Thymus (tissue), 11 donors: ENCODE data around the gene LSM12. TPM values are rescaled to one million over a fixed set of nuclear protein-coding genes. Genes with fewer than 3 reads are reported as not detected.
A peak's percentile ranks its signal among the peaks of the same experiment; 100 is the strongest.

Experiments
- DNase-seq, 9 donors: peaks; one replicate each; pipeline ENCODE4 v3.0.0-alpha.2; 2013; ENCODE audit warnings: low spot score in 9 of 9, low read depth in 6 of 9, missing footprints in 1 of 9
- H3K27ac ChIP-seq, 2 donors: one replicate each; pipeline ENCODE4 v1.5.1; 2013; ENCODE audit warnings: control low read depth in 1 of 2, low read depth in 1 of 2, low read length in 1 of 2, mild to moderate bottlenecking in 1 of 2, moderate library complexity in 1 of 2
- H3K27me3 ChIP-seq, 2 donors: one replicate each; pipeline ENCODE4 v1.5.1; 2013; ENCODE audit warnings: low read length in 1 of 2; ENCODE audit not compliant: control insufficient read depth in 2 of 2, insufficient read depth in 1 of 2
- H3K36me3 ChIP-seq, 2 donors: one replicate each; pipeline ENCODE4 v1.5.1; 2013; ENCODE audit warnings: low read length in 1 of 2, mild to moderate bottlenecking in 1 of 2, moderate library complexity in 1 of 2; ENCODE audit not compliant: control insufficient read depth in 2 of 2, insufficient read depth in 2 of 2
- H3K4me1 ChIP-seq, 2 donors: one replicate each; pipeline ENCODE4 v1.5.1; 2013; ENCODE audit warnings: low read length in 2 of 2; ENCODE audit not compliant: control insufficient read depth in 2 of 2, insufficient read depth in 2 of 2
- H3K4me3 ChIP-seq, 2 donors: one replicate each; pipeline ENCODE4 v1.5.1; 2013; ENCODE audit warnings: low read length in 2 of 2, control low read depth in 1 of 2, mild to moderate bottlenecking in 1 of 2
- H3K9me3 ChIP-seq, 2 donors: one replicate each; pipeline ENCODE4 v1.5.1; 2013; ENCODE audit warnings: low read length in 1 of 2, mild to moderate bottlenecking in 1 of 2; ENCODE audit not compliant: control insufficient read depth in 2 of 2, insufficient read depth in 1 of 2
- WGBS: extraction: QIAGEN DNeasy Blood & Tissue Kit; methylation state at CpG from one replicate; pipeline ENCODE4 v1.1.7; 2013; 5-methylcytosine and 5-hydroxymethylcytosine counted together
- polyA plus RNA-seq: library from polyadenylated mRNA; stranded (reverse); fragments of 200-250 nt; gene quantifications from one replicate; pipeline ENCODE4 v1.2.3, GENCODE V29; 2013
- total RNA-seq: library from RNA; stranded (reverse); fragments of 120-200 nt; gene quantifications from one replicate; pipeline ENCODE4 v1.2.4, GENCODE V29; 2013
- donor health status: healthy.

LSM12 gene
- total and polyA plus RNA-seq, 2 donors, result 24.2 to 31.3 TPM

GRCh38 chr17:44110823-44111633, 44.6 kb upstream of the LSM12 start:
- H3K27ac ChIP-seq, result peak overlapping the region; percentile 31 to 67
- peaks cover 19 to 53% of the 10 kb centered on the region in 2 donors for H3K4me1 ChIP-seq
- peak; percentile 60 to 91 (median 77) for DNase-seq
- H3K36me3 ChIP-seq, result peaks cover 3 to 5% of the 10 kb centered on the region in 2 donors
- H3K9me3 ChIP-seq, result no peaks in the 10 kb centered on the region
- H3K4me3 ChIP-seq, result peak overlapping the region; percentile 23 to 33
- 7% methylated on average over 28 of the region's 28 CpGs for WGBS
- H3K27me3 ChIP-seq, result no peaks in the 10 kb centered on the region

- Histone ChIP-seq H3K4me3 (peak overlapping the region in 1 of 2 donors; percentile 9), H3K9me3 (no peaks in the 10 kb centered on the region), H3K4me1 (peaks cover 19 to 62% of the 10 kb centered on the region in 2 donors), H3K27ac (no peak overlapping the region), H3K27me3 (no peaks in the 10 kb centered on the region), H3K36me3 (peaks cover 1 to 5% of the 10 kb centered on the region in 2 donors)
- 97% methylated on average over 10 of the region's 10 CpGs for WGBS
- no peak for DNase-seq
Measured at GRCh38 chr17:44110011-44110686, 43.7 kb upstream of the LSM12 start.

- DNase-seq, result no peak
- 83% methylated on average over 4 of the region's 4 CpGs for WGBS
- no peak overlapping the region for H3K4me3 ChIP-seq
- H3K36me3 ChIP-seq, result peaks cover 0 to 4% of the 10 kb centered on the region in 2 donors
- no peaks in the 10 kb centered on the region for H3K9me3 ChIP-seq
- no peaks in the 10 kb centered on the region for H3K27me3 ChIP-seq
- H3K4me1 ChIP-seq, result peaks cover 19 to 66% of the 10 kb centered on the region in 2 donors
- H3K27ac ChIP-seq, result no peak overlapping the region
Measured at GRCh38 chr17:44109312-44109630, 42.8 kb upstream of the LSM12 start.

GRCh38 chr17:44108440-44109311, 42.2 kb upstream of the LSM12 start:
- Histone ChIP-seq H3K9me3 (no peaks in the 10 kb centered on the region), H3K27me3 (no peaks in the 10 kb centered on the region), H3K36me3 (no peaks in the 10 kb centered on the region), H3K27ac (no peak overlapping the region), H3K4me3 (no peak overlapping the region), H3K4me1 (peaks cover 19 to 66% of the 10 kb centered on the region in 2 donors)
- no peak for DNase-seq
- WGBS, result 95% methylated on average over 16 of the region's 16 CpGs

- Histone ChIP-seq H3K4me1 (peaks cover 14 to 53% of the 10 kb centered on the region in 2 donors), H3K9me3 (no peaks in the 10 kb centered on the region), H3K36me3 (no peaks in the 10 kb centered on the region), H3K4me3 (no peak overlapping the region), H3K27me3 (no peaks in the 10 kb centered on the region), H3K27ac (no peak overlapping the region)
- DNase-seq, result no peak
- 98% methylated on average over 4 of the region's 4 CpGs for WGBS
Measured at GRCh38 chr17:44106801-44107200, 40.3 kb upstream of the LSM12 start.

- DNase-seq, result peak in 1 of 9 donors; percentile 32
- Histone ChIP-seq H3K4me1 (peaks cover 5 to 44% of the 10 kb centered on the region in 2 donors), H3K27me3 (no peaks in the 10 kb centered on the region), H3K4me3 (no peak overlapping the region), H3K27ac (no peak overlapping the region), H3K36me3 (no peaks in the 10 kb centered on the region), H3K9me3 (no peaks in the 10 kb centered on the region)
- 45% methylated on average over 3 of the region's 3 CpGs for WGBS
Measured at GRCh38 chr17:44105941-44106340, 39.5 kb upstream of the LSM12 start.

GRCh38 chr17:44105483-44105882, 39.0 kb upstream of the LSM12 start:
- Histone ChIP-seq H3K4me1 (peaks cover under 1 to 39% of the 10 kb centered on the region in 2 donors), H3K4me3 (no peak overlapping the region), H3K27me3 (no peaks in the 10 kb centered on the region), H3K27ac (no peak overlapping the region), H3K36me3 (no peaks in the 10 kb centered on the region), H3K9me3 (no peaks in the 10 kb centered on the region)
- DNase-seq, result no peak
- WGBS, result 85% methylated on average over 3 of the region's 3 CpGs

GRCh38 chr17:44102849-44103622, 36.6 kb upstream of the LSM12 start:
- H3K27me3 ChIP-seq, result no peaks in the 10 kb centered on the region
- H3K27ac ChIP-seq, result no peak overlapping the region
- 96% methylated on average over 16 of the region's 16 CpGs for WGBS
- peaks cover 0 to 4% of the 10 kb centered on the region in 2 donors for H3K36me3 ChIP-seq
- DNase-seq, result no peak
- no peak overlapping the region for H3K4me3 ChIP-seq
- H3K4me1 ChIP-seq, result peaks cover 0 to 18% of the 10 kb centered on the region in 2 donors
- no peaks in the 10 kb centered on the region for H3K9me3 ChIP-seq
